Prostate gland (tissue), 2 donors: ENCODE measurements around the gene MEIOSIN.

Experiments
- CTCF ChIP-seq, 4 experiments: fragments of 200-600 bp in 2 of 4; fragments of 450-650 bp in 2 of 4; sonication (generic) in 2 of 4; IDR thresholded peaks; 1 replicate in 3 of 4; 2 replicates in 1 of 4; pipeline ENCODE4 v1.5.1; 2016 to 2019; ENCODE audit warnings: antibody characterized with exemption in 4 of 4, mild to moderate bottlenecking in 2 of 4, moderate library complexity in 2 of 4
- POLR2AphosphoS5 ChIP-seq: sonication (generic); formaldehyde crosslinking; IDR thresholded peaks from one replicate; pipeline ENCODE4 v1.6.1; 2017; ENCODE audit warnings: antibody characterized with exemption

- no peak for TF ChIP-seq CTCF (IDR thresholded peaks at IDR 0.05)
- peak; percentile 92 for TF ChIP-seq POLR2AphosphoS5
These were observed 59.4 kb downstream of the MEIOSIN start, which contains the start of gene DMWD for GRCh38 chr19:45792470-45793177.
